ENCODE results near the gene ADCK2. TPM values are rescaled to one million over a fixed set of nuclear protein-coding genes. Genes with fewer than 3 reads are reported as not detected.
A peak's percentile ranks its signal among the peaks of the same experiment; 100 is the strongest.

The ADCK2 gene
- total and polyA plus RNA-seq, 9 of the 15 experiments (the other 6 are each of a cell fraction or from before 2014, with no cell fraction given): 0.08 to 14.3 (median 9.7) TPM

DNA sequence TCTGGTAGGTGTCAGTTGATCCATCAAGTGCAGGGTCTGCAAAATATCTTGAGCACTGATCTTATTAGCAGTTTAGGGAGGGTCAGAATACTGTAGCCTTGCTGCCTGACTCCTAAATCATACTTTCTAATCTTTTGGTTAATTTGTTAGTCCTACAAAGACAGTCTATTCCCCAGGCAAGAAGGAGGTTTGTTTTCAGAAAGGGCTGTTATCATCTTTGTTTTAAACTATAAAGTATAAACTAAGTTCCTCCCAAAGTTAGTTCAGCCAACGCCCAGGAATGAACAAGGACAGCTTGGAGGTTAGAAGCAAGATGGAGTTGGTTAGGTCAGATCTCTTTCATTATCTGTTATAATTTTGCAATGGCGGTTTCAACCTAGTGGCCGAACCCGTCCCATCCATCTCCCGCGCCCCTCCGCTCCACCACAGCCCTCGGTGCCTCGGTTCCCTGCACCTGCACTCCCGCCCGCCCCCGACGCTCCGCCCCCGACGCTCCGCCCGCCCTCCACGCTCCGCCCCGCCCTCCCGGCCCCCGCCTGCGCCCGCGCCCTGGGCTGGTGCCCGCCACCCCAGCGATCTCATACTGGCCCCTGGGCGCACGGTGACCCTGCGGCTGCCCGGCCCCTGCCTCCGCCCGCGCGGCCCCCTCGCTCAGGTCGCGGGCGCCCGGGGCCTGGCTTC lies at the start of gene ADCK2 (continued):
- TF ChIP-seq, protein P1, sequence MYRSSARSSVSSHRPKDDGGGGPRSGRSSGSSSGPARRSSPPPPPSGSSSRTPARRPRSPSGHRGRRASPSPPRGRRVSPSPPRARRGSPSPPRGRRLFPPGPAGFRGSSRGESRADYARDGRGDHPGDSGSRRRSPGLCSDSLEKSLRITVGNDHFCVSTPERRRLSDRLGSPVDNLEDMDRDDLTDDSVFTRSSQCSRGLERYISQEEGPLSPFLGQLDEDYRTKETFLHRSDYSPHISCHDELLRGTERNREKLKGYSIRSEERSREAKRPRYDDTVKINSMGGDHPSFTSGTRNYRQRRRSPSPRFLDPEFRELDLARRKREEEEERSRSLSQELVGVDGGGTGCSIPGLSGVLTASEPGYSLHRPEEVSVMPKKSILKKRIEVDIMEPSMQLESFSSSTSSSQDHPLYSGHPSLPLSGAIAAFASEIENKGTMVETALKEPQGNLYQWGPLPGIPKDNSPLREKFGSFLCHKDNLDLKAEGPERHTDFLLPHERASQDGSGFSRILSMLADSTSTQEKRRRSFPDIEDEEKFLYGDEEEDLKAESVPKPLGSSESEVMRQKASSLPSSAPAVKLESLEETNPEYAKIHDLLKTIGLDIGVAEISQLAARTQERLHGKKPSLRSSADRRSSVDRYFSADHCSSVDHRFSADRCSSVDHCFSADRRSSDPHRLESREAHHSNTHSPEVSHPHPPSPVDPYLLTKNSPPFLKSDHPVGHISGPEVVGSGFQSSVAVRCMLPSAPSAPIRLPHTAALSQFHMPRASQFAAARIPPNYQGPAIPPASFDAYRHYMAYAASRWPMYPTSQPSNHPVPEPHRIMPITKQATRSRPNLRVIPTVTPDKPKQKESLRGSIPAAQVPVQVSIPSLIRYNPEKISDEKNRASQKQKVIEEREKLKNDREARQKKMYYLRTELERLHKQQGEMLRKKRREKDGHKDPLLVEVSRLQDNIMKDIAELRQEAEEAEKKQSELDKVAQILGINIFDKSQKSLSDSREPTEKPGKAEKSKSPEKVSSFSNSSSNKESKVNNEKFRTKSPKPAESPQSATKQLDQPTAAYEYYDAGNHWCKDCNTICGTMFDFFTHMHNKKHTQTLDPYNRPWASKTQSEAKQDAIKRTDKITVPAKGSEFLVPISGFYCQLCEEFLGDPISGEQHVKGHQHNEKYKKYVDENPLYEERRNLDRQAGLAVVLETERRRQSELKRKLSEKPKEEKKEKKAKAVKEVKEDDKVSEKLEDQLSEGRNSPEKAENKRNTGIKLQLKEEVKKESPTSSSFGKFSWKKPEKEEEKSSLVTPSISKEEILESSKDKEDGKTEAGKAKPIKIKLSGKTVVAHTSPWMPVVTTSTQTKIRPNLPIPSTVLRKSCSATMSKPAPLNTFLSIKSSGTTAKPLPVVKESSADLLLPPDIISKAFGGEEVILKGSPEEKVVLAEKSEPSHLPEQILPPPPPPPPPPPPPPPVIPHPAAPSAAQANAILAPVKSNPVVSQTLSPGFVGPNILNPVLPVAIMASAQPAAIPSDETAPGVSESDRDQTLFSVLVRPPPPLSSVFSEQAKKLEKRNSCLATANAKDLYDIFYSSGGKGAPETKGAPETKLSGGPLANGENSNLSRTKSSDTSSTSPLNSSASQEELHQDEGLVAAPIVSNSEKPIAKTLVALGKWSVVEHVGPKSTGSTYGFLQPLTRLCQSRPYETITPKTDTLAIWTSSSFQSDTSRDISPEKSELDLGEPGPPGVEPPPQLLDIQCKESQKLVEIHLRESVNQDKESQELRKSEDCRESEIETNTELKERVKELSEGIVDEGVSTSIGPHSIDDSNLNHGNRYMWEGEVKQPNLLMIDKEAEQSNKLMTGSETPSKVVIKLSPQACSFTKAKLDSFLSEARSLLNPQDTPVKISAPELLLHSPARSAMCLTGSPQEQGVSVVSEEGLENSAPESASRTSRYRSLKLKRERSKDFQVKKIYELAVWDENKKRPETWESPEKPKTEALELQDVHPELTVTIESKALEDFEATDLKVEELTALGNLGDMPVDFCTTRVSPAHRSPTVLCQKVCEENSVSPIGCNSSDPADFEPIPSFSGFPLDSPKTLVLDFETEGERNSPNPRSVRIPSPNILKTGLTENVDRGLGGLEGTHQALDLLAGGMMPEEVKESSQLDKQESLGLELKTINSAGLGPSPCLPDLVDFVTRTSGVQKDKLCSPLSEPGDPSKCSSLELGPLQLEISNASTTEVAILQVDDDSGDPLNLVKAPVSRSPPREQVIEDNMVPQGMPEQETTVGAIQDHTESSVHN (IDR thresholded peaks at IDR 0.05; ENCODE audit: borderline replicate concordance in 1 of 2, low read depth in 1 of 2): no peak
- TF ChIP-seq SREBF2 (CRISPR knock-in tag; IDR thresholded peaks at IDR 0.05) (no peak), ZSCAN32 (CRISPR knock-in tag; IDR thresholded peaks at IDR 0.05) (no peak), HDAC8 (tag; IDR thresholded peaks at IDR 0.05) (no peak), ZNF507 (tag; conservative IDR thresholded peaks at IDR 0.05) (peak; percentile 25; the same call in 1 of the 2 replicates), ZBTB12 (CRISPR knock-in tag; IDR thresholded peaks at IDR 0.05) (no peak), RBM15 (IDR thresholded peaks at IDR 0.05; ENCODE audit: insufficient read depth, low read length) (no peak), CREM (IDR thresholded peaks at IDR 0.05; ENCODE audit: low read depth) (no peak), FOXJ3 (CRISPR knock-in tag; IDR thresholded peaks at IDR 0.05) (no peak), WHSC1 (IDR thresholded peaks at IDR 0.05; ENCODE audit: low read length) (no peak), RAD21 (CRISPR knock-in tag; conservative IDR thresholded peaks at IDR 0.05 in 1 of 2, IDR thresholded peaks at IDR 0.05 in 1 of 2) (no peak), PTRF (tag; IDR thresholded peaks at IDR 0.05) (0 out of 2 replicates have a peak, but pooled peaks have one; percentile 46), TOE1 (IDR thresholded peaks at IDR 0.05; ENCODE audit: borderline replicate concordance) (no peak), TOE1 (CRISPR knock-in tag; IDR thresholded peaks at IDR 0.05; ENCODE audit: borderline replicate concordance, low read depth) (no peak)
